SK-N-MC (cell line): ENCODE data around the gene UBL7.

Source experiments
- DNase-seq: peaks from one replicate; pipeline ENCODE4 v3.0.0-alpha.2; 2011; ENCODE audit warnings: low read depth, low spot score
- H3K27ac ChIP-seq: fragments of 200-600 bp; sonication (generic); 2 replicates; pipeline ENCODE4 v1.5.1; 2016; ENCODE audit warnings: mixed run types
- H3K36me3 ChIP-seq: fragments of 200-600 bp; sonication (generic); 2 replicates; pipeline ENCODE4 v1.6.1; 2017; ENCODE audit warnings: antibody characterized with exemption, low read length, mixed read lengths; ENCODE audit not compliant: insufficient read depth
- H3K4me3 ChIP-seq: fragments of 200-600 bp; sonication (generic); 2 replicates; pipeline ENCODE4 v1.5.1; 2016
- H3K9ac ChIP-seq: fragments of 200-600 bp; sonication (generic); 2 replicates; pipeline ENCODE4 v1.8.0; 2017; ENCODE audit warnings: mixed run types, mixed read lengths; ENCODE audit not compliant: insufficient read length
- H3K9me3 ChIP-seq: fragments of 200-600 bp; sonication (generic); 2 replicates; pipeline ENCODE4 v1.6.1; 2017; ENCODE audit warnings: low read depth, mild to moderate bottlenecking, antibody characterized with exemption, low read length, moderate library complexity, mixed read lengths
- EZH2 ChIP-seq: fragments of 200-600 bp; sonication (generic); IDR thresholded peaks from one replicate; pipeline ENCODE4 v1.6.1; 2017; ENCODE audit warnings: antibody characterized with exemption
- FOXP2 ChIP-seq: optimal IDR thresholded peaks from 2 replicates; pipeline ENCODE3; 2011; ENCODE audit warnings: mild to moderate bottlenecking, moderate library complexity; ENCODE audit not compliant: insufficient read depth; ENCODE audit errors: extremely low read length, control extremely low read depth
- POLR2AphosphoS5 ChIP-seq: IDR thresholded peaks from 2 replicates; pipeline ENCODE4 v1.6.1; 2012; ENCODE audit warnings: mild to moderate bottlenecking, low read depth, low read length, borderline replicate concordance

UBL7 gene

GRCh38 chr15:74418575-74419338 lies 42.2 kb downstream of the UBL7 start:
- H3K9ac ChIP-seq = no peak overlapping the region
- no peaks in the 10 kb centered on the region for H3K36me3 ChIP-seq
- TF ChIP-seq EZH2 (no peak), POLR2AphosphoS5 (no peak), FOXP2 (no peak)

DNA sequence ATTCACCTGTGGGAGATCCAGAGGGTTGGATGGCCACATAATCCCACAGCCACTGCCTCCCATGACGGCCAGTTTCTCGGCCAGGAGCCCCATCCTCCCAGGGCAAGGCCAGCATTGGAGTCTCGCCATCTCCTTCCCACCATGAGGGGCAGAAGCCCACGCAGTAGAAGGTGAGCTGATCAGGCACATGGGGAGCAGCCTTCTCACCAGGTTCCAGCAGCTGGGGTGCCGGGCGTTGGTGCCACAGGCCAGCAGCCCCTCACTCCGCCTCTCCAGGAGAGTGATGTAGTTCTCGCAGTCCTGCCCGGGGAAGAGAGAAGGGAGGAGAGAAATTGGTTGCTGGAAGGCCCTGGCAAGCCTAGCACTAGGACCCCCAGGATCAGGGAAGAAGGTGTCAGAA lies 43.3 kb downstream of the UBL7 start:
- H3K9ac ChIP-seq = no peak overlapping the region
- TF ChIP-seq EZH2 = no peak
- no peak for TF ChIP-seq POLR2AphosphoS5
- TF ChIP-seq FOXP2 = no peak
- H3K27ac ChIP-seq = no peak overlapping the region
- H3K4me3 ChIP-seq = no peak overlapping the region
- no peak for DNase-seq
- no peaks in the 10 kb centered on the region for H3K9me3 ChIP-seq
- no peaks in the 10 kb centered on the region for H3K36me3 ChIP-seq

More at GRCh38 chr15:74418575-74419338, 42.2 kb downstream of the UBL7 start:
- no peaks in the 10 kb centered on the region for H3K9me3 ChIP-seq
- H3K4me3 ChIP-seq = no peak overlapping the region
- DNase-seq = no peak
- no peak overlapping the region for H3K27ac ChIP-seq

DNA sequence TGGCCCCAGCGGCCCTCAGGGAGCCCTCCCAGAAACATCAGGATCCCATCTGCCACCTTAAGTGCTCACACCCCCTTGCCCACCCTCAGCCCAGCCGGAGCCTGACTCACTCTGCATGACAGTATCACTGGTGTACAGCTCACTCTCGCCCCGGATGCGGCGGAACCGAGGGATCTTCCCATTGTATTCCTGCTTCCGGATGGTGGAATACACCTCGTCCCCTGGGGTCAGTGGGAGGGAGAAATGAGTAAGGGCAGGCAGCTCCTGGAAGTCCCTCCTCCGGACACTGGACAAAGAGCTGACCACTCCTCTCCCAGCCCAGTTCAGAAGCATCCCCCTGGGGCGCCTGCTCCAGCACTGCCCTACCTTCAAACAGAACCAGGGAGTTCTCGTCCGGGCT lies 43.7 kb downstream of the UBL7 start:
- TF ChIP-seq EZH2 (no peak), POLR2AphosphoS5 (no peak), FOXP2 (no peak)
- no peak overlapping the region for H3K4me3 ChIP-seq
- H3K9ac ChIP-seq = no peak overlapping the region
- no peaks in the 10 kb centered on the region for H3K9me3 ChIP-seq
- H3K36me3 ChIP-seq = no peaks in the 10 kb centered on the region
- no peak for DNase-seq
- H3K27ac ChIP-seq = no peak overlapping the region

DNA sequence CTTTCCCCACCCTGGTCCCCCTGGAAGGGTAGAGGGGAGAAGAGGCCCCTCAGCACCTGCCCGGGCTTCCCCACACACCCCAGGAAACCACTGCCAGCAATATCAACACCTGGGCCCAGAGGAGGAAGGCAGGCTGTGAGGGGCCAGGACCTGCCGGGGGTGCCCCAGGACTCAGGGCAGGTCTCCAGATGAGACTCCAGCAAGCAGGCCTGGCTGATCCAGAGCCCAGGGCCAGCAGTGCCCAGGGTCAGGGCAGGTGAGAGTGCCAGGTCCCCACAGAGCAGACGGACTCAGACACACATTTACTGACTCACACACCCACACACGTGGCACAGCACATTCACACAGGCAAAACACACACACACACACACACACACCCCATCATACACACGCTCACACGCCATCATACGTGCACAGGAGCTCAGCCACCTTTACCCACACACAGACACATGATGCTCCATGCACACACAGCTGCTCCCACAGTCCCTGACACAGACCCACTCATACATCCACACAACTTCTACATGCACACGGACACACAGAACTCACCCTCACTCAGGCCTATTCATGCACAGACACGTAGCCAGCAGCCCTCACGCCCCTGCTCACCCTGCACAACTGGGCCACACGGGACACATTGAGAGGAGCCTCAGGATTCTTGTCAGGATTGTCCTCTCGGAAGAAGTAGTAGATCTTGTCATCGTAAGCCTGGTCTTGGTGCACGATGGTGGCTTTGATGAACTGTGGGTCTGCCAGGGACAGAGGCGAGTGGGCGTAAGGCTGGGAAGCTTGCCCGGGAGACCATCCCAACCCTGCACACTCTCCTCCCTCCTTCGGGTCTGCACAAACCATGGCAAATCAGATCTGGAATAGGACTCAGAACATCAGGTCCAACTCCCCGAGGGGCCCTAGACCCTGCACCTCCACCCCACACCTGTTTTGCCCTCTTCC lies 44.7 kb downstream of the UBL7 start:
- Histone ChIP-seq H3K27ac (no peak overlapping the region), H3K4me3 (no peak overlapping the region), H3K36me3 (no peaks in the 10 kb centered on the region), H3K9me3 (no peaks in the 10 kb centered on the region), H3K9ac (no peak overlapping the region)
- DNase-seq = no peak
- TF ChIP-seq EZH2 (no peak), POLR2AphosphoS5 (no peak), FOXP2 (no peak)

DNA sequence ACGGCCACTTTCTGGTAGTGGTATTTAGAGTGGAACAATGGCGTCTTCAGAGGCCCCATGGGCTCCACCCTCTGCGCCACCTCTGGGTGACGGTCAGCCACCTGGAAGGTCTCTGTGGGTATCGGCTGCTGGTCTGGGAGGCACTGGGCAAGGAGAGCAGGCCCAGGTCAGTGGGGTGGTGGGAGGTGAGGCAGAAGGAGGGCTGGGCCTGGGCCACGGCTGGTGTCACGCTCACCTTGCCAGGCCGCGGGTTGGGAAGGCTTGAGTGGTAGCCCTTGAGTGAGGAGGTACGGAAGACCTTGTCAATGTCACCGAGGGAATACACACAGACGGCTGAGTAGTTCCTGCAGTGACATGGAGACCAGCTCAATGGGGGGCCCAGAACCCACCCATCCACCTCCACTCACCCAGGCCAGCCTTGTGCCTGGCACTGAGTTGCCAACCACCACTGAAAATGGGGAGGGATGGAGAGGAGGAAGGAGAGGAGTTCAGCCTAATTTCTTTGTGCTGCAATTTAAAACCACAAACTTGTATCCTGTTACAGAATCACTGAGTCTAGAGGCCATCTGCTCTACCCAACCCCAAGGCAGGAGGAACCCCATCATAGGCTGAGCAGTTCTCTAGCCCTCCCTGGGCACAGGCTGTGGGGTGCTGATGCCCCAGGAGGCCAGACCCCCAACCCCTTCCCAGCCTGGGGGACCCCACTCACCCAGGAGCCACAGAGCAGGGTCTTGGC lies 46.2 kb downstream of the UBL7 start:
- Histone ChIP-seq H3K9ac (no peak overlapping the region), H3K4me3 (no peak overlapping the region), H3K36me3 (no peaks in the 10 kb centered on the region), H3K9me3 (no peaks in the 10 kb centered on the region), H3K27ac (no peak overlapping the region)
- TF ChIP-seq FOXP2 = no peak
- no peak for DNase-seq

- H3K36me3 ChIP-seq = no peaks in the 10 kb centered on the region
- no peak overlapping the region for H3K27ac ChIP-seq
Observed at GRCh38 chr15:74414081-74414580, 46.8 kb downstream of the UBL7 start.

GRCh38 chr15:74413350-74414080 lies 47.4 kb downstream of the UBL7 start:
- H3K9me3 ChIP-seq = no peaks in the 10 kb centered on the region
- no peak overlapping the region for H3K4me3 ChIP-seq
- DNase-seq = no peak
- TF ChIP-seq EZH2 (no peak), POLR2AphosphoS5 (no peak), FOXP2 (no peak)
- H3K36me3 ChIP-seq = no peaks in the 10 kb centered on the region
- no peak overlapping the region for H3K27ac ChIP-seq
- H3K9ac ChIP-seq = no peak overlapping the region

More at GRCh38 chr15:74414081-74414580, 46.8 kb downstream of the UBL7 start:
- Histone ChIP-seq H3K9ac (no peak overlapping the region), H3K4me3 (no peak overlapping the region), H3K9me3 (no peaks in the 10 kb centered on the region)
- no peak for DNase-seq
- TF ChIP-seq FOXP2 (no peak), POLR2AphosphoS5 (no peak), EZH2 (no peak)

DNA sequence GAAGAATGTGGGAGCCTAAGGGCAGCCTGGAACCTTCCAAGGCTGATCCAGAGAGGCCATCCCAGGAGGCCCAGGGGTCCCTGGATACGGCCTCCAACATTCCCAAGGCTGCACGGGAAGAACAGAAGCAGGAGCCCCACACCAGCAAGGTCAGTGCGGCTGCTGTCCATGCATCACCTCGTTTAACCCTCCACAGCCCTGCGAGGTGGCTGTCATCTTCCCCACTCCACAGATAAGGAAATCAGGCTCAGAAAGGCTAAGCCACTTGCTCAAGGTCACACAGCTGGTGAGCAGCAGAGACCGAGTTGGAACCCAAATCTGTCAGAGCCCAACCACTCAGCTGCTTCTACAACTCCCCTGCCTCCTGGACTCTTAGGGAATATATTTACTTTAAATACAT lies 48.8 kb downstream of the UBL7 start:
- DNase-seq = no peak
- TF ChIP-seq FOXP2 = no peak
- no peak for TF ChIP-seq EZH2
- no peak for TF ChIP-seq POLR2AphosphoS5
- Histone ChIP-seq H3K4me3 (no peak overlapping the region), H3K9me3 (no peaks in the 10 kb centered on the region), H3K9ac (no peak overlapping the region), H3K27ac (no peak overlapping the region), H3K36me3 (no peaks in the 10 kb centered on the region)
